Calu3 (cell line): ENCODE data around the gene CPA1. TPM values are rescaled to one million over a fixed set of nuclear protein-coding genes. Genes with fewer than 3 reads are reported as not detected.

Source experiments
- BruUV-seq: library from RNA; stranded (reverse); fragments of 400-500 nt; replicated peaks from 2 replicates; lab custom pipeline; 2021; lab: Mats Ljungman, UMichigan
- CTCF ChIA-PET: fragments of 300-600 bp; sonication (Branson Sonifier 250); formaldehyde crosslinking; loops from one replicate; lab custom pipeline; 2022; ENCODE audit warnings: antibody characterized with exemption; lab: Charles Lee
- DNase-seq: peaks from one replicate; pipeline ENCODE4 v3.0.0; 2022
- H3K27ac Mint-ChIP-seq: one replicate; pipeline ENCODE4 v1.8.0; 2022; ENCODE audit warnings: mixed read lengths; ENCODE audit not compliant: unreplicated experiment
- H3K27me3 Mint-ChIP-seq: one replicate; pipeline ENCODE4 v1.8.0; 2022; ENCODE audit warnings: mixed read lengths; ENCODE audit not compliant: unreplicated experiment
- H3K36me3 Mint-ChIP-seq: one replicate; pipeline ENCODE4 v1.8.0; 2022; ENCODE audit warnings: mild to moderate bottlenecking, moderate library complexity, mixed read lengths; ENCODE audit not compliant: insufficient read depth, unreplicated experiment
- H3K4me1 Mint-ChIP-seq: one replicate; pipeline ENCODE4 v1.8.0; 2022; ENCODE audit warnings: mild to moderate bottlenecking, low read depth, mixed read lengths; ENCODE audit not compliant: unreplicated experiment
- H3K4me3 Mint-ChIP-seq: one replicate; pipeline ENCODE4 v1.8.0; 2022; ENCODE audit warnings: mild to moderate bottlenecking, low read depth, moderate library complexity, mixed read lengths; ENCODE audit not compliant: unreplicated experiment
- H3K9me3 Mint-ChIP-seq: one replicate; pipeline ENCODE4 v1.8.0; 2022; ENCODE audit warnings: low read depth, mixed read lengths; ENCODE audit not compliant: unreplicated experiment
- CTCF ChIP-seq: fragments of 200-600 bp; IDR thresholded peaks from one replicate; pipeline ENCODE4 v1.8.0; 2022; ENCODE audit warnings: antibody characterized with exemption; ENCODE audit not compliant: unreplicated experiment
- intact Hi-C: fragments of 100-400 bp; cut with micrococcal nuclease; formaldehyde crosslinking; loops from one replicate; pipeline ENCODE4 v1.10.0; 2022; ENCODE audit not compliant: unreplicated experiment
- total RNA-seq: library from RNA; stranded (reverse); gene quantifications from 2 replicates; pipeline ENCODE4 v1.2.3, GENCODE V29; 2022

The CPA1 gene
- total RNA-seq, 1 experiment from 2014 or later, result not detected

GRCh38 chr7:130409067-130409711, 28.9 kb downstream of the CPA1 start:
- no peak for DNase-seq
- CTCF ChIA-PET, result no interaction called here
- BruUV-seq, result no TSS peak

GRCh38 chr7:130409712-130410072, 29.4 kb downstream of the CPA1 start:
- no peak for TF ChIP-seq CTCF
- no TSS peak for BruUV-seq
- CTCF ChIA-PET, result no interaction called here
- Mint-ChIP-seq H3K27me3 (no peaks in the 10 kb centered on the region), H3K9me3 (no peaks in the 10 kb centered on the region), H3K4me3 (no peak overlapping the region), H3K27ac (no peak overlapping the region), H3K4me1 (no peaks in the 10 kb centered on the region), H3K36me3 (no peaks in the 10 kb centered on the region)
- intact Hi-C loops, result no loop called here
- no peak for DNase-seq

More at GRCh38 chr7:130409067-130409711, 28.9 kb downstream of the CPA1 start:
- no peaks in the 10 kb centered on the region for H3K36me3 Mint-ChIP-seq
- H3K4me3 Mint-ChIP-seq, result no peak overlapping the region
- H3K9me3 Mint-ChIP-seq, result no peaks in the 10 kb centered on the region
- H3K4me1 Mint-ChIP-seq, result no peaks in the 10 kb centered on the region
- TF ChIP-seq CTCF, result no peak
- intact Hi-C loops, result no loop called here
- H3K27me3 Mint-ChIP-seq, result no peaks in the 10 kb centered on the region
- H3K27ac Mint-ChIP-seq, result no peak overlapping the region

- Mint-ChIP-seq H3K4me1 (no peaks in the 10 kb centered on the region), H3K27me3 (no peaks in the 10 kb centered on the region), H3K27ac (no peak overlapping the region), H3K4me3 (no peak overlapping the region), H3K36me3 (no peaks in the 10 kb centered on the region), H3K9me3 (no peaks in the 10 kb centered on the region)
- no TSS peak for BruUV-seq
- DNase-seq, result no peak
- CTCF ChIA-PET, result no interaction called here
- no peak for TF ChIP-seq CTCF
- intact Hi-C loops, result no loop called here
Measured at GRCh38 chr7:130410868-130411541, 30.7 kb downstream of the CPA1 start.

- no peaks in the 10 kb centered on the region for H3K27me3 Mint-ChIP-seq
- intact Hi-C loops, result no loop called here
- no peak for TF ChIP-seq CTCF
- H3K36me3 Mint-ChIP-seq, result no peaks in the 10 kb centered on the region
- no peak overlapping the region for H3K4me3 Mint-ChIP-seq
- no peak for DNase-seq
- no peaks in the 10 kb centered on the region for H3K9me3 Mint-ChIP-seq
- CTCF ChIA-PET, result interaction anchor here (0.7 kb wide), 1 partner anchor 56 kb away, joined by 4 read pairs; no protein-coding TSS in a partner anchor
- no peaks in the 10 kb centered on the region for H3K4me1 Mint-ChIP-seq
- BruUV-seq, result no TSS peak
- no peak overlapping the region for H3K27ac Mint-ChIP-seq
Measured at GRCh38 chr7:130413201-130413600, 32.9 kb downstream of the CPA1 start.
